ENCODE results near the gene RASSF6.
A peak's percentile ranks its signal among the peaks of the same experiment; 100 is the strongest.
"Not testable (repeated sequence)": the region's sequence is repeated elsewhere in the genome, so short reads cannot be mapped to it uniquely, and the experiment has no call there.

RASSF6 gene

DNA sequence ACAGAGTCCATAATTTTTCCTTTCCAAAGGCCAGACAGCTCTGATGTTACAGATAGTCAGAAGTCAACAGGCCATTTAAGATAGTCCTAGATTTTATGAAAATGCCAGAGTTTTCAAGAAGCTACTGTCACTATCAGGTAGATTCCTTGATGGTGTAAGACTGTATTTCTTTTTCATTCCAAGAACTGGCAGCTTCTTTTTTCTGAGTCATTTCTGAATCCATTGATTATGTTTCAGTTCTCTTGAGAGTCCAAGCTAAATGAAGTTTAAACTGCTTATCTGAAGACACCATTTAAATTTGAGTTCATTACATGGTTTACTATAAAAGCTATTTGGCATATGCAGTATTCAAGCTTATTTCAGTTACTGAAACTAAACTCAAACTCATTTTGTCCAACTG is 44.6 kb downstream of the RASSF6 start:
- no peak for DNase-seq

DNA sequence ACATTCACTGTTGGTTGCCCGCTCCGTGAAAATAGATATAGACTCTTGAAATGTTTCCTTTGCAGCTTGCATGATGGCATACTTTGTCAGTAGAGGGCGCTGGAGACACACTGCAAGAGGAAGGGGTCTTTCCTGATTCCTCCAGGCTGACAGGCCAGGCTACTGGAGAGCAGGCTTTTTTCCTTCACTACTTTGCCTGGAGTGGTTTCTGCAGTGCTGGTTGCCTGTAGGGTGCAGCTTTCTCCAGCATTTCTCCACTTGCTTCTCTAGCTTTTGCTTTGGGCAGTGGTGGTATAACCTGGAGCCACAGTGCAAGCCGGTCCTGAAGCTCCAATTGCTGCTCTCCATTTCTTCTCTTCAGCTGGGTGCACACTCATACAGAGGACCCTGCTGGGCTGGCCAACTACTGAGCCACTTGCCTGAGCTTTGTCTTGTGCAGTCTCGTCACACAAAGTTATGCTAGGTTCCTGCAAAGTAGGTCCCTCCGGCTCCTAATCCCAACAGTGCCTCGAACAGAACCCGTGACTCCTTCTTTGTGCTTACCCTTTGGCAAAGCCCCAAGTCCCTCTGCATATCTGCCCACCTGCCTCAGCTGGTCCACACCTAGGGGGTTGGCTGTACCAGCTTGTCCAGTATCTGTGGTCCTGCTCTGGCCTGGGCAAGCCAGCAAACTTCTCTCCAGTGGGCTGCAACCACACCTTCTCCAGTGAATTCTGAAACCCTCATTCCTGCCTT is 46.3 kb downstream of the RASSF6 start:
- DNase-seq, result peak; percentile 66

DNA sequence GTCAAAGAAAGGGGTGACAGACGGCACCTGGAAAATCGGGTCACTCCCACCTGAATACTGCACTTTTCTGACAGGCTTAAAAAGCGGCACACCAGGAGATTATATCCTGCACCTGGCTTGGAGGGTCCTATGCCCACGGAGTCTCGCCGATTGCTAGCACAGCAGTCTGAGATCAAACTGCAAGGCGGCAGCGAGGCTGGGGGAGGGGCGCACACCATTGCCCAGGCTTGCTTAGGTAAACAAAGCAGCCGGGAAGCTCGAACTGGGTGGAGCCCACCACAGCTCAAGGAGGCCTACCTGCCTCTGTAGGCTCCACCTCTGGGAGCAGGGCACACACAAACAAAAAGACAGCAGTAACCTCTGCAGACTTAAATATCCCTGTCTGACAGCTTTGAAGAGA is 69.4 kb downstream of the RASSF6 start:
- DNase-seq, result not testable (repeated sequence)

DNA sequence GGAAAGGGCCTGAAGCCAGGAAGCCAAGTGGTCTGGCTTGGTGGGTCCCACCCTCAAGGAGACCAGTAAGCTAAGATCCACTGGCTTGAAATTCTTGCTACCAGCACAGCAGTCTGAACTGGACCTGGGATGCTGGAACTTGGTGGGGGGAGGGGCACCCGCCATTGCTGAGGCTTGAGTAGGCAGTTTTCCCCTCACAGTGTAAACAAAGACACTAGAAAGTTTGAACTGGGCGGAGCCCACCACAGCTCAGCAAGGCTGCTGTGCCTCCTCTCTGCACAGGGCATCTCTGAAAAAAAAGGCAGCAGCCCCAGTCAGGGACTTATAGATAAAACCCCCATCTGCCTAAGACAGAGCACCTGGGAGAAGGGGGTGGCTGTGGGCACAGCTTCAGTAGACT is 75.6 kb downstream of the RASSF6 start:
- no peak for DNase-seq

DNA sequence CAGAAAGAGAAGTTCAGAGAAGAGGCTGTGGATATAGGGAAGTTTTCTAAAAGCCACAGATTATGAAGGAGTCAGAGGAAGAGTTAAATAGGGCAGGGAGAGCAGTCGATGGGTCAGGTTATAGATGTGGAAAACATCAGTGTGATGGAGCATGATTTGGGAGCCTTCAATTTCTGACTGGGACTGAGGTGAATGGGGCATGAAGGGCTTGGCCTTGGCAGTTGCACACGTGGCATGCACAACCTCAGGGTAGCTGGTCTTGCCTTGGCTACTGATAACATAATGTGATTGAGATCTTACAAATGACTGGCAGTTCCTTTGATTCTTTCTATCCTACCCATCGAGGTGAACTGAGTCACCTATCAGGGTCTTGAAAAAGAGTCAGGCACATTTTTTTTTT is 79.0 kb downstream of the RASSF6 start:
- no peak for DNase-seq

DNA sequence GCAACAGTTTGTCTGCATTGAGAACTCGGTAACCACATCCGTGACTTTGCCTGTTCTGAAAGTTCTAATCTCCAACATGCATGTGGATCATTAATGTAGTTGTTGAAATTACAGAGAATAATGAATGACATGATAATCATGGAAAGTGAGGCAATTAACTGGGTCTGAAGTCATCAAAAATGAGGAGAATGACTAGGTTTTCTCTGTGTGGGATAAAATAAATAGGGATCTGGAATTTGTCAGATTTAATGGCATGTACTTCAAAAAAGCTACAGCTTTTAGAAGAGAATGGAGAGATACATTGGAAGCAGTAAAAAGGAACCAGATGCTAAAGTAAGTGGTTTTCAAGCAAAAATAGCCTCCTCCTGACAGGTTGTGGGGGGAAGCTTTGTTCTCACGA is 79.4 kb downstream of the RASSF6 start:
- no peak for DNase-seq

DNA sequence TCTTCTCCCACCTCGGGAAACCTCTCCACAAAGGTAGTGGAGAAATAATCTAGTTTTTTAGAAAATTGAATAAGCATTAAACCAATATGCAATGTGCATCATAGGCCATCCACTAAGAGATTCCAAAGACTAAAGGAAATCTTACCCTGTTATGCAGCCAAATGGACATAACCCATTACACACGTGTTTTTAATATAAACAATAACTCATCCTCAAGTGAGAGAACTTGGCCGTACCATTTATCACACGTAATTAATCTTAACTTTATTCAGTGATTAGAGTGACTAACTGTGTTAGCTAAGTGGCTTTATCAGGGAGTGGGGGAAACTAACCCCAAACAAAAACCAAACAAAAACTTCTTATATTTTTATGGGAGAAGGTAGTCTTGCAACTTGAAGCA is 80.8 kb downstream of the RASSF6 start:
- DNase-seq, result no peak

DNA sequence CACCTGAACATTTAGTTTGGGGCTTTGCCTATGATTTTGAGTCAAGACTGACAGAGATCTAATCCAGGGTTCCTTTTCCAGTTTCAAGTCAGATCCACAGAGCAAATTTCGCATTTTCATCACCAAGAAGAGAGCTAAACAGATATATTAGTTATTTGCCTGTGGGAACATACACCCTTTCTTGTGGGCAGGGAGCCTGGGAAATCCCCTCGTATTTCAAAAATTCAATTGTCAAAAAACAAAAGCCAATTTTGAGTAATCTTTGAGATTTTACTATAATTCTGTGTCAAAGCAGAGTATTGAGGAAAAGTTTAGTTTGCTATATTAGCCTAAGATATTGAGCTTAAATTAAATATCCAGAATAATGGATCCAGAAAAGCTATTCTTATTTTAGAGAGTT is 82.1 kb downstream of the RASSF6 start:
- no peak for DNase-seq

DNA sequence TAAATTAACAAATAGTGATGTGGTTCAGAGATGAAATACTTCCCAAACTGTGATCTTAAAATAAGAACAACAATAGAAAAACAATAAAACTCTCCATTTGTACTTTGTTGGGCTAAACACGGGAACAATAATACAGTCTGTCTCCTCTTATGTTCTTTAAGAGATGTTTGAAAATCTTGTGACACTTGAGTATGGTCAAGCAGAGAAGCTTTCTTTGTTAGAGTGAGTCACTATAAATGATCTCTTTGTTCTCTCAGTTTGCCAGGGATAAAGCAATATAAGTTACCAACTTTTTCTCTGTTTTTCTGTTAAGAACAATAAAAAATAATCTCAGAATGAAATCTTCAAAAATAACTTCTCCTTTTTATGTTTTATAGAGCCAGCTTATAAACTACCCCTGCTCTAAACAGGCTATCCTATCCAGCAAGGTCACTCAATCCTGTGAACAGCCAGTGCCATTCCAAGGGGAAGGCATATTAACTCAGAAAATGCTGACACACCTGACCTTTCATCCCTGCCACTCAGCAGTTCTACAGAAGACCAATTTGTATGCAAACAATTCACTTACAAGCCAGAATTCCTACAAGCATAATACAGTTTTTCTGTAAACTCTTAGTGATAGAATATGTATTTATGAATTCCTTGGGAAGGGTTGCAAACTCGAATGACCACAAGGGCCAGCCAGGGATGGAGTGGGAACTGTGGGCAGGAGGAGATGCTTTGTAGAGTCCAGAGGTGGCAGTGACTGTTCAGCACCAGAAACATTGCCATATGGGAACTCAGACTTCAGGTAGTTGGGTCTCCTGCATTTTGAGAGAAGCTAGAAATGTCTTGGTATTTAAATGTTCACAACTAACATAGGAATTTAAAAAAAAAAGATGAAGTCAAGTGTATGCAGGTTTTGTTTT is 86.5 kb downstream of the RASSF6 start:
- no peak for DNase-seq

DNA sequence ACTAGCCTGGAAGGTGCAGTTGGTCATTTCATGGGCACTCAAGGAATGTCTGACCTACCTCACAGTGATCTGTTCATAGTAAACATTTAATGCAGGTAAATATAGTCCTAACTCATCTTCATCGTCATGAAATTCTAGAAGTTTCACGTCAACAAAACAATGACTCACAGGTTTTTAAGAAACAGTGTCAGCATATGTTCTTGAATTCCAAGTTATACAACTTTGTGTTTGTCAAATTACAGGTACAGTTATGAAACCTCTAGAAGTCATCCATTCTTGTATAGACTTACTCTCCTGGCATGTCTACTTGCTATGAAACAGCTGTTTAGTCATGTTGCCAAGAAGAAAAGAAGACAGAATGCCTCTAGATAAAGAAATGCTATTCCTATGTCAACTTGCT is 92.1 kb downstream of the RASSF6 start:
- DNase-seq, result no peak

DNA sequence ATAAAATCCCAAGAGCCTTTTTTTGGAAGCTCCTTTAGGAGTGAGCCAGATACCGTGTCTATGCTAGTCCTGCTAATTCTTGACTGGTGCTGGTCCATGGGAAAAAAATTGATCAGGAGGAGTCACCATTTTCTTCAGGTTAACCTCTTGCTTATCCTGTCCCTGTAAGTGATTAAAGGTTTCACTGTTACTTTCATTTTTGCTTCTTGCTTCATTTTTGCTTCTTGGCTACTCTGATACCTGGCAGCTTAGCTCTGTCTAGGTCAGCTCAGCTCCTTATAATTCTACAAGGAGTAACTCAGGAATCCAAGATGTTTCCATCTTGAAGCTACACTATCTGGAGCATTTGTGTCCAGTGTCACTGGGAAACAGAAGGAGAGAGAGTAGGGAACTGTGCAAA is 93.0 kb downstream of the RASSF6 start:
- no peak for DNase-seq

DNA sequence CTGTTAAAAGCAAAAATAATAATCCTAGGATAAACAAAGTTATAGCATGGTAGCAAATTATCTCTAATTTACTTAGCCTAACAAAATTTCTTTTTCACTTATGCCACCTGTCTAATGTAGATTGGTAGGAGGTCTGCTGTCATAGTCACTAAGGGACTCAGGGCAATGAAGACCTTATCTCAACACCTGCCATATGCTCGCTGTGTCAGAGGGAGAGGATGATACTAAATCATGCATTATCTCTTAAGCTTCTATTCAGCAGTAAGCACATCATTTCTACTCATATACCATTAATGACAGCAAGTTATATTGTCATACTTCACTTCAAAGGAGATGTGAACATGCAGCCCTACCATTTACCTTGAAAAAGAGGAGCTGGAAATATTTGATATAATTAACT is 94.6 kb downstream of the RASSF6 start:
- no peak for DNase-seq

DNA sequence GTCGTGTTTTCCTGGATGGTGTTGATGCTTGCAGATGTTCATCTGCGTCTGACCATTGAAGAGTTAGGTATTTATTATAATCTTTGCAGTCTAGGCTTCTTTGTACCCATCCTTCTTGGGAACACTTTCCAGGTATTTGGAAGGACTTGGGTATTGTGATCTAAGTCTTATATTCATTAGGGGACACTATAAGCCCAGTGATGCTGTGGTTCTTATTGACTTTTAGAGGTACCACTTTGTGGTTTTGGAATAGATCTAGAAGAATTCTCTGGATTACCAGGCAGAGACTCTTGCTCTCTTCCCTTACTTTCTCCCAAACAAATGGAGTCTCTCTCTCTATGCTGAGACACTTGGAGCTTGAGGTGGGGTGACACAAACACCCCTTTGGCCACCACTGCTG is 97.1 kb downstream of the RASSF6 start:
- no peak for DNase-seq
